ENCODE results near the gene TAF15.

Gene TAF15

GRCh38 chr17:35875072-35875799 lies 66.0 kb downstream of the TAF15 start:
- no peak for DNase-seq

GRCh38 chr17:35875800-35876139 lies 66.5 kb downstream of the TAF15 start:
- no peak for DNase-seq

- DNase-seq = no peak
Observed at GRCh38 chr17:35876534-35876933, 67.2 kb downstream of the TAF15 start.

- DNase-seq = no peak
Observed at GRCh38 chr17:35877345-35878029, 68.2 kb downstream of the TAF15 start.

GRCh38 chr17:35878361-35878760 lies 69.1 kb downstream of the TAF15 start:
- no peak for DNase-seq

- DNase-seq = peak; percentile 91
Observed at GRCh38 chr17:35879773-35880654, 70.7 kb downstream of the TAF15 start, which contains the start of gene CCL5. CCL5 (minus strand) TSS chr17:35880360.

- peak; percentile 78 for DNase-seq
Observed at GRCh38 chr17:35889241-35889640, 80.0 kb downstream of the TAF15 start.

GRCh38 chr17:35889818-35890773 lies 80.8 kb downstream of the TAF15 start:
- no peak for DNase-seq

GRCh38 chr17:35890774-35891155 lies 81.5 kb downstream of the TAF15 start:
- peak; percentile 82 for DNase-seq

- no peak for DNase-seq
Observed at GRCh38 chr17:35891269-35891668, 82.0 kb downstream of the TAF15 start.

- DNase-seq = peak; percentile 84
Observed at GRCh38 chr17:35892091-35893035, 83.1 kb downstream of the TAF15 start.

- DNase-seq = no peak
Observed at GRCh38 chr17:35893751-35894150, 84.5 kb downstream of the TAF15 start.

- no peak for DNase-seq
Observed at GRCh38 chr17:35894206-35894605, 84.9 kb downstream of the TAF15 start.

GRCh38 chr17:35895636-35896587 lies 86.6 kb downstream of the TAF15 start:
- peak; percentile 72 for DNase-seq

Data from activated CD4-positive, alpha-beta T cell treated with anti-CD3 and anti-CD28 coated beads, Interleukin-2, Interleukin-6, amounts not matched to agents 100 ng/mL and 50 ng/mL, durations not matched to agents 16 hours and 8 hours (primary cell).